ENCODE data around the gene WDR88.

GRCh38 chr19:33159893-33160292 is 28.0 kb downstream of the WDR88 start:
- TF ChIP-seq CEBPB (IDR thresholded peaks at IDR 0.05; ENCODE audit: low read depth, low read length) (no peak), POLR2A (IDR thresholded peaks at IDR 0.05; ENCODE audit: control extremely low read depth in 1 of 2, low read depth in 2 of 2, low read length in 2 of 2) (no peak), CTCF (IDR thresholded peaks at IDR 0.05; ENCODE audit: control extremely low read depth in 1 of 3, insufficient read depth in 1 of 3, low read depth in 1 of 3, low read length in 3 of 3) (no peak), RAD21 (IDR thresholded peaks at IDR 0.05 in 1 of 2, conservative IDR thresholded peaks at IDR 0.05 in 1 of 2; ENCODE audit: low read depth in 2 of 2, low read length in 2 of 2) (no peak), POLR2AphosphoS5 (IDR thresholded peaks at IDR 0.05; ENCODE audit: low read depth, low read length) (no peak), TAF1 (IDR thresholded peaks at IDR 0.05; ENCODE audit: low read depth, low read length) (no peak), ATF3 (IDR thresholded peaks at IDR 0.05; ENCODE audit: insufficient read depth, low read depth, low read length) (no peak), JUN (IDR thresholded peaks at IDR 0.05; ENCODE audit: low read depth, low read length) (no peak), GTF2F1 (IDR thresholded peaks at IDR 0.05; ENCODE audit: borderline replicate concordance, low read depth, low read length) (no peak), ZNF274 (IDR thresholded peaks at IDR 0.05; ENCODE audit: borderline replicate concordance, extremely low read depth, low read length) (no peak), PHF8 (conservative IDR thresholded peaks at IDR 0.05; ENCODE audit: low read depth, low read length) (no peak)

Data from H1 (cell line).